MCF 10A (cell line): ENCODE results near the gene SPTBN5. TPM values are rescaled to one million over a fixed set of nuclear protein-coding genes. Genes with fewer than 3 reads are reported as not detected.

Experiments used
- BruUV-seq: library from RNA; stranded (reverse); fragments of 400-500 nt; replicated peaks from 2 replicates; lab custom pipeline; 2021; lab: Mats Ljungman, UMichigan
- CTCF ChIA-PET: fragments of 300-600 bp; sonication (Branson Sonifier 250); formaldehyde crosslinking; extraction: SDS; loops from one replicate; lab custom pipeline; 2021; ENCODE audit warnings: antibody characterized with exemption, inconsistent platforms; lab: Yijun Ruan, JAX
- POLR2A ChIA-PET: fragments of 300-600, 350-650 bp; sonication (Branson Sonifier 250); formaldehyde crosslinking; extraction: SDS; loops from one replicate; lab custom pipeline; 2020; ENCODE audit warnings: antibody characterized with exemption, inconsistent platforms; lab: Yijun Ruan, JAX
- DNase-seq: peaks from one replicate; pipeline ENCODE4 v3.0.0-alpha.2; 2018; ENCODE audit not compliant: unreplicated experiment
- H3K27ac Mint-ChIP-seq: one replicate; pipeline ENCODE4 v1.8.0; 2022; ENCODE audit warnings: mild to moderate bottlenecking, low read depth, mixed read lengths; ENCODE audit not compliant: unreplicated experiment
- H3K27me3 Mint-ChIP-seq: one replicate; pipeline ENCODE4 v1.8.0; 2022; ENCODE audit warnings: mixed read lengths; ENCODE audit not compliant: insufficient read depth, unreplicated experiment
- H3K36me3 Mint-ChIP-seq: one replicate; pipeline ENCODE4 v1.8.0; 2022; ENCODE audit warnings: mild to moderate bottlenecking, moderate library complexity, mixed read lengths; ENCODE audit not compliant: insufficient read depth, unreplicated experiment
- H3K4me1 Mint-ChIP-seq: one replicate; pipeline ENCODE4 v1.8.0; 2022; ENCODE audit warnings: mixed read lengths; ENCODE audit not compliant: insufficient read depth, unreplicated experiment
- H3K4me3 Mint-ChIP-seq: one replicate; pipeline ENCODE4 v1.8.0; 2022; ENCODE audit warnings: mild to moderate bottlenecking, moderate library complexity, mixed read lengths; ENCODE audit not compliant: unreplicated experiment
- H3K9me3 Mint-ChIP-seq: one replicate; pipeline ENCODE4 v1.8.0; 2022; ENCODE audit warnings: mixed read lengths; ENCODE audit not compliant: unreplicated experiment
- CTCF ChIP-seq: fragments of 200-600 bp; IDR thresholded peaks from one replicate; pipeline ENCODE4 v1.8.0; 2022; ENCODE audit warnings: antibody characterized with exemption, mild to moderate bottlenecking; ENCODE audit not compliant: unreplicated experiment
- intact Hi-C: fragments of 100-400 bp; cut with micrococcal nuclease; formaldehyde crosslinking; loops from 2 replicates; pipeline ENCODE4 v1.14.1; 2022
- total RNA-seq: library from RNA; stranded (reverse); gene quantifications from 2 replicates; pipeline ENCODE4 v1.2.3, GENCODE V29; 2022

The SPTBN5 gene
- total RNA-seq, 1 experiment from 2014 or later: 1.1 TPM

GRCh38 chr15:41895491-41895890, 1.6 kb upstream of the SPTBN5 start:
- H3K4me1 Mint-ChIP-seq: peaks cover 6% of the 10 kb centered on the region
- H3K27me3 Mint-ChIP-seq: no peaks in the 10 kb centered on the region
- intact Hi-C loops: no loop called here
- no peaks in the 10 kb centered on the region for H3K9me3 Mint-ChIP-seq
- peak overlapping the region; percentile 33 for H3K4me3 Mint-ChIP-seq
- DNase-seq: no peak
- CTCF ChIA-PET: interaction anchor here (1.0 to 1.5 kb wide), 2 partner anchors 9 to 123 kb away, joined by 4 to 8 read pairs; no protein-coding TSS in a partner anchor
- peak overlapping the region; percentile 75 for H3K27ac Mint-ChIP-seq
- POLR2A ChIA-PET: interaction anchor here (0.7 to 1.9 kb wide), 4 partner anchors 9 to 91 kb away, joined by 3 to 6 read pairs (median 4); partner anchors contain the start of gene EHD4
- peaks cover 13% of the 10 kb centered on the region for H3K36me3 Mint-ChIP-seq
- TF ChIP-seq CTCF: no peak
- no TSS peak for BruUV-seq

GRCh38 chr15:41894791-41895463, 1.1 kb upstream of the SPTBN5 start:
- Mint-ChIP-seq H3K27me3 (no peaks in the 10 kb centered on the region), H3K4me3 (peak overlapping the region; percentile 33), H3K36me3 (peaks cover 13% of the 10 kb centered on the region), H3K9me3 (no peaks in the 10 kb centered on the region), H3K4me1 (peaks cover 6% of the 10 kb centered on the region), H3K27ac (peak overlapping the region; percentile 75)
- no peak for TF ChIP-seq CTCF
- CTCF ChIA-PET: interaction anchor here (1.0 to 1.5 kb wide), 3 partner anchors 10 to 122 kb away, joined by 4 to 8 read pairs (median 4); no protein-coding TSS in a partner anchor
- BruUV-seq: no TSS peak
- DNase-seq: peak; percentile 80
- intact Hi-C loops: no loop called here
- POLR2A ChIA-PET: interaction anchor here (0.7 to 1.9 kb wide), 4 partner anchors 9 to 90 kb away, joined by 3 to 6 read pairs (median 4); partner anchors contain the start of gene EHD4

- no TSS peak for BruUV-seq
- no peaks in the 10 kb centered on the region for H3K9me3 Mint-ChIP-seq
- ChIA-PET POLR2A (interaction anchor here (0.9 to 1.9 kb wide), 3 partner anchors 10 to 79 kb away, joined by 3 to 6 read pairs (median 4); partner anchors contain the start of gene EHD4), CTCF (interaction anchor here (1.1 to 1.5 kb wide), 2 partner anchors 19 to 122 kb away, joined by 4 read pairs; no protein-coding TSS in a partner anchor)
- H3K27ac Mint-ChIP-seq: no peak overlapping the region
- H3K27me3 Mint-ChIP-seq: no peaks in the 10 kb centered on the region
- no peak for TF ChIP-seq CTCF
- H3K4me3 Mint-ChIP-seq: peak overlapping the region; percentile 33
- H3K36me3 Mint-ChIP-seq: peaks cover 13% of the 10 kb centered on the region
- no peak for DNase-seq
- intact Hi-C loops: no loop called here
- H3K4me1 Mint-ChIP-seq: peaks cover 6% of the 10 kb centered on the region
These were observed 468 bp upstream of the SPTBN5 start for GRCh38 chr15:41894251-41894790.
